GM13977 (cell line): Measurements from ENCODE around the gene ZNF280B.
A peak's percentile ranks its signal among the peaks of the same experiment; 100 is the strongest.

Experiments
- DNase-seq: peaks from one replicate; pipeline ENCODE4 v3.0.0; 2012; ENCODE audit warnings: low spot score
- in situ Hi-C: fragments of 300-500 bp; cut with MboI; formaldehyde crosslinking; loops from one replicate; pipeline ENCODE4 v1.12.0; 2022; ENCODE audit warnings: low sequenced_read_pairs, low pct_unique_long_range_greater_than_20kb, mixed read lengths, inconsistent platforms; ENCODE audit not compliant: unreplicated experiment
- TF ChIP-seq, protein P1 (sequence below): IDR thresholded peaks from 2 replicates; pipeline ENCODE4 v1.5.1; 2012; ENCODE audit warnings: mild to moderate bottlenecking, control low read depth; ENCODE audit not compliant: insufficient read depth; ENCODE audit errors: extremely low read depth, missing control alignments

The ZNF280B gene

DNA sequence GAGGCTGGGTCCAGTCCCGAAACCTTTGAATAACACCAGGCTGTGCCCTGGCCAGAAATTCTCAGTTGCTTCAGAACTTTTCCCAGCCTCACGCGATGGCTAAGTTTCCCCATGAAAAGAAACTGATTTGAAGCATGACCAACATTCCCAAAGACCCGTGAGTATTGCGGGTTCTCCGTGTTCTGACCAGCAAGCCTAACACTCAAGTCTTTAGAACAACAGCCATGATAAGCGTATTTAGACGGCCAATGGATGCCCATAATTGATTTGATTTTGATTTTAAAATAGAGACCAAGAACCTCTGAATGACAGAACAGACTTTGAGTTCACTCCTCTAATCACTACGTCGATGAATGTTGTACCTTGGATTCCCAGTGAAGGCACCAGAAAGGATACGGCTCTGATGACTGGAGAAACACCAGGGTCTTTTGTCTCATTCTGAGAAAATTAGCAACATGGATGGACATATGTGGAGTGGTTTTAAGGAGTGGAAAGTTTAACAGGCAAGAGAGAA is 43.9 kb downstream of the ZNF280B start:
- TF ChIP-seq, protein P1, sequence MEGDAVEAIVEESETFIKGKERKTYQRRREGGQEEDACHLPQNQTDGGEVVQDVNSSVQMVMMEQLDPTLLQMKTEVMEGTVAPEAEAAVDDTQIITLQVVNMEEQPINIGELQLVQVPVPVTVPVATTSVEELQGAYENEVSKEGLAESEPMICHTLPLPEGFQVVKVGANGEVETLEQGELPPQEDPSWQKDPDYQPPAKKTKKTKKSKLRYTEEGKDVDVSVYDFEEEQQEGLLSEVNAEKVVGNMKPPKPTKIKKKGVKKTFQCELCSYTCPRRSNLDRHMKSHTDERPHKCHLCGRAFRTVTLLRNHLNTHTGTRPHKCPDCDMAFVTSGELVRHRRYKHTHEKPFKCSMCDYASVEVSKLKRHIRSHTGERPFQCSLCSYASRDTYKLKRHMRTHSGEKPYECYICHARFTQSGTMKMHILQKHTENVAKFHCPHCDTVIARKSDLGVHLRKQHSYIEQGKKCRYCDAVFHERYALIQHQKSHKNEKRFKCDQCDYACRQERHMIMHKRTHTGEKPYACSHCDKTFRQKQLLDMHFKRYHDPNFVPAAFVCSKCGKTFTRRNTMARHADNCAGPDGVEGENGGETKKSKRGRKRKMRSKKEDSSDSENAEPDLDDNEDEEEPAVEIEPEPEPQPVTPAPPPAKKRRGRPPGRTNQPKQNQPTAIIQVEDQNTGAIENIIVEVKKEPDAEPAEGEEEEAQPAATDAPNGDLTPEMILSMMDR: no peak
- no peak for DNase-seq
- in situ Hi-C loops: no loop called here

DNA sequence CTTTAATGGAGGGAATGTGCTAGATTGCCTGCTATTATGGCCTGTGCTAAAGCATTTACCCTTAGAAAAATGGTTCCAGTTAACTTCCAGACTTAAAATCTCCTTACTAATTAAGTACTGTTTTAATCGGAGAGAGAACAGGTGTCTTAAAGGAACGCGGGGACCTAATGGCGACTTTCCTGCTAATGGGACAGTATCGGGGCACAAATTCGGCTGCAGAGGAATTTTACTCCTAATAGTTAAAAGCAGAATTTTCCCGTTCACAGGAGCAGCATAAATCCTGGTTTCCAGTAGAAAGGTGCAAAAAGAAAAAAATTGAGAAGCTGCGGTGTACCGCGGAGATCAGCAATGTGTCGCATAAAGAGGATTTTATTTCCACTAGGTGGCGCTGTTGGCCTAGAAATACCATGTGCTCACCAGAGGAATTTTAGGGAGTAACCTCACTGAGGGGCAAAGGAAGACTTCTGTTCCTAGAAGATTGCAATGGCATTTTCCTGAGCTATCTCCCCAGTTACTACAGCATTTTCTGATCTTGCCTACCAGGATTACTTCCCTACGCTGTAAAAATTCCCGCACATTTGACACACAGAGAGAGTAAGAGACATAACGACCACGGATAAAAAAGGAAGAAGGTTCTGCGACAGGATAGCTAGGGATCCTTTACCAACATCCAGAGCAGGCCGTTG is 44.5 kb downstream of the ZNF280B start:
- TF ChIP-seq, protein P1: peak; percentile 24
- peak; percentile 42 for DNase-seq
- in situ Hi-C loops: no loop called here

DNA sequence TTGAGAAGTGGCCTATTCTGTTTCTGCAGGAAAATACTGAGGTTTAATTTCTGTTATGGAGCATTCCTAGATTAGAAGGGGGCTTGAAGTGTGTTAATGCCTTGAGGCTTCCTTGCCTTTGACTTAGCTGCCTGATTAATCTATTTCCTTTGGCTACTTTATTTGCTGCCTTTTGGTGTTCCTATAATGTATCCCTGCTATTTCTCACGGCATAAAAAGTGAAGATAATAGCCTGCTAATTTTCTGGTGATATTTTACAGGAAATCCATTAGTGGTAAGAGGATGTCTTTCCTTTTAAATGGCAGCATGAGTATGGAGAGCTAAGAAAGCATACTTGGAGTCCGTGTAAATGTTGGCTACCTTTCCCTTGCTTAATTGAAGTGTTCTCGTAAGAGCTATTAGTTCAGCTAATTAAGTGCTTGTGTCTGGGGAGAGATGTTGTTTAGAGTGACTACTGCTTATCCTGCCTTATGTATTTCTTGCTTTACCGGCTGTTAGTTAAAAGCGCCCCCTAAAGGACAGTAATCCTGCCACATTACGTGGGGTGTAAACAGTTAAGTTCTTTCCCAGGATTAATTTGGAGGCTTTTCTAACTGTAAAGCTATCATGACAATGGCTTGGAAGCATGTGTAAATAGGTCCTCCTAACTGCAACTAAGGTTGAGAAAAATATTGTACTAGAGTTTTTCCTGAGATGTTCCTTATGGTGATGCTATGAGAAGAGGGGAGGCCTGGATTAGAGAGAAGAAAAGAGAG is 45.6 kb downstream of the ZNF280B start:
- TF ChIP-seq, protein P1: no peak
- no peak for DNase-seq
- in situ Hi-C loops: no loop called here

DNA sequence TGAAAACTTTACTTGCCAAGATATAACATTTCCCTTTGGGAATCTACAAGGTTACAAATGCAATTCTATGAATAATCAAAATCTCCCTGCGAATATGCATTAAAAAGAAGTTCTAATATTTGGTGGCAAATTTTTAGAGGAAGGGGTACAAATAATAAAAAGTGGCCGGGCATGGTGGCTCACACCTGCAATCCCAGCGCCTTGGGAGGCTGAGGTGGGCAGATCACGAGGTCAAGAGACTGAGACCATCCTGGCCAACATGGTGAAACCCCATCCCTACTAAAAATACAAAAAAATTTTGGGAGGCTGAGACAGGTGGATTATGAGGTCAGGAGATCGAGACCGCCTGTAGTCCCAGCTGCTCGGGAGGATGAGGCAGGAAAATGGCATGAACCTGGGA is 47.0 kb downstream of the ZNF280B start:
- TF ChIP-seq, protein P1: no peak
- in situ Hi-C loops: no loop called here
- DNase-seq: no peak

DNA sequence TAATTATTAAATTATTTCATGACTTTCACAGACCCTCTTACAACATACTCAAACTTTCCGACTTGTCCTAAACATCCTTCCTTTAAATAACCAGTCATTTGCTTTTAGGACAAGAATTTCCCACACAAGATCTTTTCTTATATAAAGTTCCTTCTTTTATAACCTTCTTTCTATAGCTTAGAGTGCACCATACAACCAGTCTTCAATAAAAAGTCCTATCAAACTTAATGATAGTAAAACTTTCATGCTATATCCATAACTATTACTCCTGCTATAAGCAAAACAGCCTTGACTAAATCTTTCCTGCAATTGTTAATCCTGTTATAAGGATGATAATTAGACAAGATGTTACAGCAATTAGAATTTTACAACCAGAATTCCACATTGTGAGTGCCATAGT is 47.4 kb downstream of the ZNF280B start:
- TF ChIP-seq, protein P1: no peak
- in situ Hi-C loops: no loop called here
- no peak for DNase-seq

DNA sequence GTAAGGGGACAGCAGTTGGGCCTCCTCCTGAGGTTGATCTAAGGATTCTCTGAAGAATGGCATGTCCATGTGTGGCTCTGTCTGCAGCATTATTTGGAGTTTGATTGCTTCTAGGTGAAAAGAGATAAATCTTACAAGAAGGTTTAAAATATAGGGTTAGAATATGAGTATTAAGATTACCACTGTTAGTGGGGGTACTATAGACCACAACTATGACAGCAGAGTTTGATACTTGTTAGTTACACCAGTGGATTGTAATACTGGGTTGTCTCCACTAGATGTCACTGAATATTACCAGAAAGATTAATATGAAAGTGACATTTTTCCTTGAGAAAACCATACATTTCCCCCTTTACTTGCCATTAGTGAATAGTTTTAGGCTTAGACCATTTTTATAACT is 47.9 kb downstream of the ZNF280B start:
- in situ Hi-C loops: no loop called here
- no peak for DNase-seq

More for the DNA sequence above, 47.9 kb downstream of the ZNF280B start:
- TF ChIP-seq, protein P1: no peak
